H9 (cell line): ENCODE results near the gene MGA. TPM values are rescaled to one million over a fixed set of nuclear protein-coding genes. Genes with fewer than 3 reads are reported as not detected.

Experiments
- DNase-seq: peaks from one replicate; pipeline ENCODE4 v3.0.0-alpha.2; 2017
- H2AFZ ChIP-seq: one replicate; pipeline ENCODE4 v1.6.1; 2013; ENCODE audit warnings: mild to moderate bottlenecking, low read length, control low read depth, moderate library complexity
- H2AK5ac ChIP-seq: 2 replicates; pipeline ENCODE4 v1.6.1; 2013; ENCODE audit warnings: low read length, control low read depth, mixed read lengths; ENCODE audit not compliant: insufficient read length
- H2BK120ac ChIP-seq: one replicate; pipeline ENCODE4 v1.6.1; 2013; ENCODE audit warnings: low read depth, mild to moderate bottlenecking, low read length, control low read depth, inconsistent platforms; ENCODE audit not compliant: poor library complexity, severe bottlenecking
- H2BK12ac ChIP-seq: 2 replicates; pipeline ENCODE4 v1.6.1; 2013; ENCODE audit warnings: low read length, control low read depth, mixed read lengths, low read depth; ENCODE audit not compliant: insufficient read length
- H2BK15ac ChIP-seq: 2 replicates; pipeline ENCODE4 v1.6.1; 2013; ENCODE audit warnings: low read depth, low read length, control low read depth
- H2BK20ac ChIP-seq: one replicate; pipeline ENCODE4 v1.6.1; 2013; ENCODE audit warnings: low read depth, mild to moderate bottlenecking, low read length, control low read depth, inconsistent platforms; ENCODE audit not compliant: poor library complexity, severe bottlenecking
- H2BK5ac ChIP-seq: 2 replicates; pipeline ENCODE4 v1.6.1; 2013; ENCODE audit warnings: low read length, control low read depth, mixed read lengths; ENCODE audit not compliant: insufficient read length
- H3K14ac ChIP-seq: 2 replicates; pipeline ENCODE4 v1.6.1; 2013; ENCODE audit warnings: low read length, control low read depth; ENCODE audit not compliant: insufficient read depth
- H3K18ac ChIP-seq: 2 replicates; pipeline ENCODE4 v1.6.1; 2013; ENCODE audit warnings: low read depth, mild to moderate bottlenecking, mixed read lengths, low read length, control low read depth; ENCODE audit not compliant: insufficient read length
- H3K23ac ChIP-seq: 2 replicates; pipeline ENCODE4 v1.6.1; 2013; ENCODE audit warnings: low read length, control low read depth, mixed read lengths, low read depth; ENCODE audit not compliant: insufficient read length
- H3K23me2 ChIP-seq: 2 replicates; pipeline ENCODE4 v1.6.1; 2013; ENCODE audit warnings: low read depth, mild to moderate bottlenecking, mixed read lengths, low read length, control low read depth; ENCODE audit not compliant: insufficient read length, poor library complexity, severe bottlenecking
- H3K27ac ChIP-seq: 2 replicates; pipeline ENCODE4 v1.5.1; 2013; ENCODE audit warnings: low read length, control low read depth, mixed read lengths, low read depth; ENCODE audit not compliant: insufficient read length
- H3K27me3 ChIP-seq: 2 replicates; pipeline ENCODE4 v1.6.1; 2013; ENCODE audit warnings: low read length, control low read depth, inconsistent platforms; ENCODE audit not compliant: insufficient read depth
- H3K4ac ChIP-seq: 2 replicates; pipeline ENCODE4 v1.6.1; 2013; ENCODE audit warnings: low read depth, mild to moderate bottlenecking, control low read depth, inconsistent platforms, low read length, moderate library complexity
- H3K4me1 ChIP-seq: 2 replicates; pipeline ENCODE4 v1.6.1; 2013; ENCODE audit warnings: low read length, control low read depth, inconsistent platforms; ENCODE audit not compliant: insufficient read depth
- H3K4me2 ChIP-seq: 2 replicates; pipeline ENCODE4 v1.6.1; 2013; ENCODE audit warnings: low read length, control low read depth, mixed read lengths; ENCODE audit not compliant: insufficient read length, insufficient read depth
- H3K56ac ChIP-seq: 2 replicates; pipeline ENCODE4 v1.6.1; 2013; ENCODE audit warnings: low read depth, mild to moderate bottlenecking, mixed read lengths, low read length, control low read depth; ENCODE audit not compliant: insufficient read length
- H3K79me1 ChIP-seq: 2 replicates; pipeline ENCODE4 v1.6.1; 2013; ENCODE audit warnings: low read depth, mild to moderate bottlenecking, moderate library complexity, low read length, control low read depth, inconsistent platforms; ENCODE audit not compliant: insufficient read depth, poor library complexity, severe bottlenecking
- H3K79me2 ChIP-seq: 2 replicates; pipeline ENCODE4 v1.6.1; 2013; ENCODE audit warnings: low read length, control low read depth, inconsistent platforms; ENCODE audit not compliant: insufficient read depth
- H3K9ac ChIP-seq: 2 replicates; pipeline ENCODE4 v1.6.1; 2013; ENCODE audit warnings: low read length, control low read depth, mixed read lengths; ENCODE audit not compliant: insufficient read length; ENCODE audit errors: extremely low read depth
- H3K9me3 ChIP-seq: one replicate; pipeline ENCODE4 v1.6.1; 2013; ENCODE audit warnings: low read depth, low read length, inconsistent platforms; ENCODE audit not compliant: control insufficient read depth
- H3T11ph ChIP-seq: one replicate; pipeline ENCODE4 v1.6.1; 2013; ENCODE audit warnings: mild to moderate bottlenecking, low read length, control low read depth, inconsistent platforms
- H4K20me1 ChIP-seq: one replicate; pipeline ENCODE4 v1.6.1; 2013; ENCODE audit not compliant: control insufficient read depth, insufficient read length, insufficient read depth
- H4K5ac ChIP-seq: 2 replicates; pipeline ENCODE4 v1.6.1; 2013; ENCODE audit warnings: low read depth, mild to moderate bottlenecking, mixed read lengths, low read length, control low read depth; ENCODE audit not compliant: insufficient read length
- H4K8ac ChIP-seq: replicated peaks from 2 replicates; pipeline ENCODE4 v1.6.1; 2013; ENCODE audit warnings: low read length, control low read depth, mixed read lengths, low read depth; ENCODE audit not compliant: insufficient read length
- H4K91ac ChIP-seq: 2 replicates; pipeline ENCODE4 v1.6.1; 2013; ENCODE audit warnings: low read depth, mild to moderate bottlenecking, moderate library complexity, mixed read lengths, low read length, control low read depth; ENCODE audit not compliant: insufficient read length
- H3K27ac Mint-ChIP-seq, 3 experiments: 2 replicates in 2 of 3; 3 replicates in 1 of 3; pipeline ENCODE4 v1.8.0; 2020 to 2021; ENCODE audit warnings: mixed read lengths in 3 of 3, mild to moderate bottlenecking in 1 of 3, moderate library complexity in 1 of 3
- H3K27me3 Mint-ChIP-seq: 2 replicates; pipeline ENCODE4 v1.8.0; 2021; ENCODE audit warnings: low read depth, mild to moderate bottlenecking, moderate library complexity, mixed read lengths
- H3K36me3 Mint-ChIP-seq, 3 experiments: 2 replicates in 2 of 3; 3 replicates in 1 of 3; pipeline ENCODE4 v1.8.0; 2020 to 2021; ENCODE audit warnings: low read depth in 3 of 3, mixed read lengths in 3 of 3; ENCODE audit not compliant: insufficient read depth in 1 of 3
- H3K4me1 Mint-ChIP-seq, 2 experiments: 2 replicates each; pipeline ENCODE4 v1.8.0; 2020; ENCODE audit warnings: mixed read lengths in 2 of 2
- H3K4me3 Mint-ChIP-seq, 2 experiments: 2 replicates in 1 of 2; 3 replicates in 1 of 2; pipeline ENCODE4 v1.8.0; 2020 to 2021; ENCODE audit warnings: mild to moderate bottlenecking in 2 of 2, mixed read lengths in 2 of 2, moderate library complexity in 1 of 2
- H3K9me3 Mint-ChIP-seq, 2 experiments: 2 replicates in 1 of 2; 3 replicates in 1 of 2; pipeline ENCODE4 v1.8.0; 2020; ENCODE audit warnings: mild to moderate bottlenecking in 2 of 2, mixed read lengths in 2 of 2, moderate library complexity in 1 of 2
- CTCF ChIP-seq: fragments of 200-600 bp; sonication (generic); conservative IDR thresholded peaks from 3 replicates; pipeline ENCODE4 v1.8.0; 2021; ENCODE audit warnings: antibody characterized with exemption, mild to moderate bottlenecking
- WGBS: extraction: QIAGEN DNeasy Blood & Tissue Kit; methylation state at CpG from one replicate; pipeline ENCODE4 v1.1.7; 2013; ENCODE audit warnings: missing lambda C conversion rate, low lambda C conversion rate, mixed read lengths; ENCODE audit not compliant: insufficient read length; ENCODE audit errors: extremely low coverage; 5-methylcytosine and 5-hydroxymethylcytosine counted together
- total RNA-seq: library from RNA; stranded (reverse); gene quantifications from 2 replicates; pipeline ENCODE4 v1.2.1, GENCODE V29; 2021

MGA gene
- total RNA-seq, 1 experiment from 2014 or later: 62.7 TPM

GRCh38 chr15:41713047-41713446, 52.8 kb downstream of the MGA start:
- no peak overlapping the region for H3K27ac ChIP-seq
- H3K36me3 Mint-ChIP-seq: peaks cover 19 to 51% (median 45%) of the 10 kb centered on the region in 3 experiments; a peak in 6 of 7 replicates
- H4K20me1 ChIP-seq: no peaks in the 10 kb centered on the region
- no peak overlapping the region for H3K4me3 Mint-ChIP-seq
- no peak overlapping the region for H3K18ac ChIP-seq
- H3K4ac ChIP-seq: no peak overlapping the region
- no peaks in the 10 kb centered on the region for H3K79me2 ChIP-seq
- no peak for DNase-seq
- H3K9ac ChIP-seq: no peak overlapping the region
- H3T11ph ChIP-seq: no peak overlapping the region
- H3K9me3 Mint-ChIP-seq: no peaks in the 10 kb centered on the region
- H3K14ac ChIP-seq: no peak overlapping the region
- TF ChIP-seq CTCF: no peak
- H4K8ac ChIP-seq: no peak overlapping the region
- H3K23me2 ChIP-seq: no peaks in the 10 kb centered on the region
- no peaks in the 10 kb centered on the region for H3K27me3 ChIP-seq
- H2BK12ac ChIP-seq: no peak overlapping the region
- no peak overlapping the region for H3K56ac ChIP-seq
- H3K4me1 Mint-ChIP-seq: no peaks in the 10 kb centered on the region
- no peaks in the 10 kb centered on the region for H3K9me3 ChIP-seq
- H2AFZ ChIP-seq: no peak overlapping the region
- H2BK15ac ChIP-seq: no peak overlapping the region
- no peak overlapping the region for H4K5ac ChIP-seq
- H3K4me1 ChIP-seq: no peaks in the 10 kb centered on the region
- H3K4me2 ChIP-seq: no peak overlapping the region
- H3K79me1 ChIP-seq: no peaks in the 10 kb centered on the region
- H2BK5ac ChIP-seq: no peak overlapping the region
- no peak overlapping the region for H2BK120ac ChIP-seq
- H2AK5ac ChIP-seq: no peak overlapping the region
- H3K27ac Mint-ChIP-seq: peak overlapping the region in 2 of 3 experiments; percentile 16 to 34; a peak in 3 of 7 replicates
- no peak overlapping the region for H2BK20ac ChIP-seq
- H3K27me3 Mint-ChIP-seq: no peaks in the 10 kb centered on the region
- H3K23ac ChIP-seq: no peak overlapping the region
- WGBS: no CpG with 5 or more reads among the region's 6 CpGs
- H4K91ac ChIP-seq: no peak overlapping the region
